ENCODE measurements around the gene KIAA0586.
A peak's percentile ranks its signal among the peaks of the same experiment; 100 is the strongest.

Gene KIAA0586

GRCh38 chr14:58549105-58549757 is 121.7 kb downstream of the KIAA0586 start:
- Histone ChIP-seq H4K91ac (ENCODE audit: low read depth, low read length) (no peak overlapping the region), H3K79me1 (ENCODE audit: low read length) (no peaks in the 10 kb centered on the region), H2BK12ac (ENCODE audit: low read length) (no peak overlapping the region), H3K27me3 (ENCODE audit: insufficient read depth, low read length) (no peaks in the 10 kb centered on the region), H3K79me2 (ENCODE audit: control insufficient read depth, insufficient read depth, low read length, poor library complexity) (no peaks in the 10 kb centered on the region), H4K8ac (ENCODE audit: low read depth, low read length) (no peak overlapping the region), H3K9ac (ENCODE audit: low read length) (no peak overlapping the region), H4K12ac (ENCODE audit: low read depth, low read length) (no peak overlapping the region), H3K4me3 (ENCODE audit: low read depth, low read length) (no peak overlapping the region), H2AK5ac (ENCODE audit: low read length) (no peak overlapping the region), H2BK120ac (ENCODE audit: insufficient read depth, low read length, poor library complexity) (no peak overlapping the region), H3K9me3 (ENCODE audit: insufficient read depth, low read depth, low read length) (no peaks in the 10 kb centered on the region), H3K18ac (ENCODE audit: low read length) (no peak overlapping the region), H3K4me1 (ENCODE audit: control insufficient read depth in 1 of 2, insufficient read depth in 2 of 2, low read length in 2 of 2) (peaks cover 2% of the 10 kb centered on the region in 2 experiments), H3K4ac (ENCODE audit: low read depth, low read length) (no peak overlapping the region), H2AFZ (ENCODE audit: insufficient read depth, low read length, poor library complexity) (no peak overlapping the region), H3K36me3 (ENCODE audit: control insufficient read depth in 1 of 2, insufficient read depth in 2 of 2, low read length in 2 of 2) (no peaks in the 10 kb centered on the region), H3K4me2 (ENCODE audit: low read length) (no peak overlapping the region), H3K23ac (ENCODE audit: low read length) (no peak overlapping the region), H3K27ac (ENCODE audit: low read depth, low read length) (peak overlapping the region; percentile 26), H2BK5ac (ENCODE audit: low read depth, low read length, poor library complexity) (no peak overlapping the region), H3K14ac (ENCODE audit: low read length) (no peak overlapping the region)
- peak in 1 of 2 donors; percentile 21 for DNase-seq
- no CpG with 5 or more reads among the region's 1 CpG for WGBS (ENCODE audit: extremely low coverage, insufficient coverage, insufficient read length)

GRCh38 chr14:58553959-58554358 is 126.4 kb downstream of the KIAA0586 start:
- H3K79me1 ChIP-seq (ENCODE audit: low read length), result no peaks in the 10 kb centered on the region
- H3K4me2 ChIP-seq (ENCODE audit: low read length), result no peak overlapping the region
- WGBS (ENCODE audit: extremely low coverage, insufficient coverage, insufficient read length), result no CpG with 5 or more reads among the region's 3 CpGs
- peaks cover 0 to 3% of the 10 kb centered on the region in 2 experiments for H3K4me1 ChIP-seq (ENCODE audit: control insufficient read depth in 1 of 2, insufficient read depth in 2 of 2, low read length in 2 of 2)
- H2BK5ac ChIP-seq (ENCODE audit: low read depth, low read length, poor library complexity), result no peak overlapping the region
- H3K18ac ChIP-seq (ENCODE audit: low read length), result no peak overlapping the region
- H3K27me3 ChIP-seq (ENCODE audit: insufficient read depth, low read length), result no peaks in the 10 kb centered on the region
- DNase-seq, result no peak
- H4K91ac ChIP-seq (ENCODE audit: low read depth, low read length), result no peak overlapping the region
- H2BK120ac ChIP-seq (ENCODE audit: insufficient read depth, low read length, poor library complexity), result no peak overlapping the region
- H3K36me3 ChIP-seq (ENCODE audit: control insufficient read depth in 1 of 2, insufficient read depth in 2 of 2, low read length in 2 of 2), result no peaks in the 10 kb centered on the region
- H3K79me2 ChIP-seq (ENCODE audit: control insufficient read depth, insufficient read depth, low read length, poor library complexity), result no peaks in the 10 kb centered on the region
- no peak overlapping the region for H2AK5ac ChIP-seq (ENCODE audit: low read length)
- H3K27ac ChIP-seq (ENCODE audit: low read depth, low read length), result no peak overlapping the region
- no peak overlapping the region for H3K9ac ChIP-seq (ENCODE audit: low read length)
- H4K12ac ChIP-seq (ENCODE audit: low read depth, low read length), result no peak overlapping the region
- H3K4me3 ChIP-seq (ENCODE audit: low read depth, low read length), result no peak overlapping the region
- no peak overlapping the region for H2BK12ac ChIP-seq (ENCODE audit: low read length)
- no peaks in the 10 kb centered on the region for H3K9me3 ChIP-seq (ENCODE audit: insufficient read depth, low read depth, low read length)
- H3K14ac ChIP-seq (ENCODE audit: low read length), result no peak overlapping the region
- H3K4ac ChIP-seq (ENCODE audit: low read depth, low read length), result no peak overlapping the region
- H4K8ac ChIP-seq (ENCODE audit: low read depth, low read length), result no peak overlapping the region
- no peak overlapping the region for H2AFZ ChIP-seq (ENCODE audit: insufficient read depth, low read length, poor library complexity)
- H3K23ac ChIP-seq (ENCODE audit: low read length), result no peak overlapping the region

- Histone ChIP-seq H3K79me2 (ENCODE audit: control insufficient read depth, insufficient read depth, low read length, poor library complexity) (no peaks in the 10 kb centered on the region), H4K8ac (ENCODE audit: low read depth, low read length) (no peak overlapping the region), H3K79me1 (ENCODE audit: low read length) (no peaks in the 10 kb centered on the region), H3K4me2 (ENCODE audit: low read length) (no peak overlapping the region), H3K14ac (ENCODE audit: low read length) (no peak overlapping the region), H3K18ac (ENCODE audit: low read length) (no peak overlapping the region), H4K12ac (ENCODE audit: low read depth, low read length) (no peak overlapping the region), H2AK5ac (ENCODE audit: low read length) (no peak overlapping the region), H3K23ac (ENCODE audit: low read length) (no peak overlapping the region), H3K27me3 (ENCODE audit: insufficient read depth, low read length) (no peaks in the 10 kb centered on the region), H2BK5ac (ENCODE audit: low read depth, low read length, poor library complexity) (no peak overlapping the region), H3K36me3 (ENCODE audit: control insufficient read depth in 1 of 2, insufficient read depth in 2 of 2, low read length in 2 of 2) (no peaks in the 10 kb centered on the region), H3K4ac (ENCODE audit: low read depth, low read length) (no peak overlapping the region), H3K9ac (ENCODE audit: low read length) (no peak overlapping the region), H2AFZ (ENCODE audit: insufficient read depth, low read length, poor library complexity) (no peak overlapping the region), H2BK120ac (ENCODE audit: insufficient read depth, low read length, poor library complexity) (no peak overlapping the region), H3K4me3 (ENCODE audit: low read depth, low read length) (no peak overlapping the region), H3K4me1 (ENCODE audit: control insufficient read depth in 1 of 2, insufficient read depth in 2 of 2, low read length in 2 of 2) (peaks cover 0 to 6% of the 10 kb centered on the region in 2 experiments), H3K9me3 (ENCODE audit: insufficient read depth, low read depth, low read length) (no peaks in the 10 kb centered on the region), H2BK12ac (ENCODE audit: low read length) (no peak overlapping the region), H4K91ac (ENCODE audit: low read depth, low read length) (no peak overlapping the region), H3K27ac (ENCODE audit: low read depth, low read length) (no peak overlapping the region)
- DNase-seq, result no peak
These were observed 128.1 kb downstream of the KIAA0586 start for GRCh38 chr14:58555647-58556046.

GRCh38 chr14:58557242-58557641 is 129.7 kb downstream of the KIAA0586 start:
- Histone ChIP-seq H4K12ac (ENCODE audit: low read depth, low read length) (no peak overlapping the region), H3K4ac (ENCODE audit: low read depth, low read length) (no peak overlapping the region), H2BK12ac (ENCODE audit: low read length) (no peak overlapping the region), H3K9ac (ENCODE audit: low read length) (no peak overlapping the region), H4K8ac (ENCODE audit: low read depth, low read length) (no peak overlapping the region), H3K9me3 (ENCODE audit: insufficient read depth, low read depth, low read length) (no peaks in the 10 kb centered on the region), H2BK5ac (ENCODE audit: low read depth, low read length, poor library complexity) (no peak overlapping the region), H3K27me3 (ENCODE audit: insufficient read depth, low read length) (no peaks in the 10 kb centered on the region), H3K36me3 (ENCODE audit: control insufficient read depth in 1 of 2, insufficient read depth in 2 of 2, low read length in 2 of 2) (no peaks in the 10 kb centered on the region), H3K27ac (ENCODE audit: low read depth, low read length) (no peak overlapping the region), H3K79me2 (ENCODE audit: control insufficient read depth, insufficient read depth, low read length, poor library complexity) (no peaks in the 10 kb centered on the region), H3K14ac (ENCODE audit: low read length) (no peak overlapping the region), H3K4me1 (ENCODE audit: control insufficient read depth in 1 of 2, insufficient read depth in 2 of 2, low read length in 2 of 2) (peaks cover 0 to 6% of the 10 kb centered on the region in 2 experiments), H2BK120ac (ENCODE audit: insufficient read depth, low read length, poor library complexity) (no peak overlapping the region), H4K91ac (ENCODE audit: low read depth, low read length) (no peak overlapping the region), H3K4me3 (ENCODE audit: low read depth, low read length) (no peak overlapping the region), H3K4me2 (ENCODE audit: low read length) (no peak overlapping the region), H3K18ac (ENCODE audit: low read length) (no peak overlapping the region), H3K79me1 (ENCODE audit: low read length) (no peaks in the 10 kb centered on the region), H3K23ac (ENCODE audit: low read length) (no peak overlapping the region), H2AFZ (ENCODE audit: insufficient read depth, low read length, poor library complexity) (no peak overlapping the region), H2AK5ac (ENCODE audit: low read length) (no peak overlapping the region)
- WGBS (ENCODE audit: extremely low coverage, insufficient coverage, insufficient read length), result no CpG with 5 or more reads among the region's 4 CpGs
- DNase-seq, result no peak
